Smooth muscle cell (in vitro differentiated cells): ENCODE results near the gene USP36. TPM values are rescaled to one million over a fixed set of nuclear protein-coding genes. Genes with fewer than 3 reads are reported as not detected.

Experiments used
- DNase-seq: peaks from one replicate; lab custom pipeline; 2025; ENCODE audit not compliant: unreplicated experiment; lab: John Stamatoyannopoulos, UW
- H2AFZ ChIP-seq: fragments of 200-600 bp; sonication (generic); 2 replicates; pipeline ENCODE4 v1.6.0; 2016; ENCODE audit warnings: antibody characterized with exemption, low read depth, mild to moderate bottlenecking
- H3F3A ChIP-seq: fragments of 200-600 bp; sonication (generic); 2 replicates; pipeline ENCODE4 v1.6.0; 2017; ENCODE audit warnings: antibody characterized with exemption, low read depth
- H3K27ac ChIP-seq: fragments of 200-600 bp; sonication (generic); 2 replicates; pipeline ENCODE4 v1.5.1; 2016; ENCODE audit warnings: low read depth, mild to moderate bottlenecking
- H3K27me3 ChIP-seq: fragments of 200-600 bp; sonication (generic); 2 replicates; pipeline ENCODE4 v1.6.1; 2016; ENCODE audit warnings: low read depth, mild to moderate bottlenecking
- H3K36me3 ChIP-seq: fragments of 200-600 bp; sonication (generic); 2 replicates; pipeline ENCODE4 v1.5.1; 2016; ENCODE audit warnings: low read depth
- H3K4me1 ChIP-seq: fragments of 200-600 bp; sonication (generic); 2 replicates; pipeline ENCODE4 v1.5.1; 2016; ENCODE audit warnings: low read depth
- H3K4me2 ChIP-seq: fragments of 200-600 bp; sonication (generic); 2 replicates; pipeline ENCODE4 v1.6.0; 2016; ENCODE audit warnings: mild to moderate bottlenecking
- H3K4me3 ChIP-seq: fragments of 200-600 bp; sonication (generic); 2 replicates; pipeline ENCODE4 v1.5.1; 2016; ENCODE audit warnings: mild to moderate bottlenecking
- H3K79me2 ChIP-seq: fragments of 200-600 bp; sonication (generic); 2 replicates; pipeline ENCODE4 v1.6.0; 2016; ENCODE audit warnings: low read depth, mild to moderate bottlenecking
- H3K9ac ChIP-seq: fragments of 200-600 bp; sonication (generic); 2 replicates; pipeline ENCODE4 v1.6.0; 2016; ENCODE audit warnings: low read depth
- H3K9me3 ChIP-seq: fragments of 200-600 bp; sonication (generic); replicated peaks from 2 replicates; pipeline ENCODE4 v1.5.1; 2016; ENCODE audit warnings: low read depth
- H4K20me1 ChIP-seq: fragments of 200-600 bp; sonication (generic); 2 replicates; pipeline ENCODE4 v1.6.0; 2016; ENCODE audit warnings: low read depth
- WGBS: methylation state at CpG from one replicate; pipeline ENCODE4 v1.1.7; 2016; ENCODE audit warnings: low lambda C conversion rate; 5-methylcytosine and 5-hydroxymethylcytosine counted together
- polyA plus RNA-seq: library from polyadenylated mRNA; unstranded; fragments of >200 nt; fragmentation: Nextera tagmentation; extraction: Ambion mirVana; gene quantifications from 2 replicates; pipeline ENCODE4 v1.2.1, GENCODE V29; 2016
- total RNA-seq: library from RNA; depleted of rRNA; stranded (reverse); fragments of >200 nt; gene quantifications from 2 replicates; pipeline ENCODE4 v1.2.3, GENCODE V29; 2014
- TF ChIP-seq, protein P1 (sequence below): fragments of 200-600 bp; sonication (generic); IDR thresholded peaks from 2 replicates; pipeline ENCODE4 v1.5.1; 2017; ENCODE audit warnings: borderline replicate concordance, mild to moderate bottlenecking, antibody characterized with exemption; ENCODE audit not compliant: insufficient read depth, poor library complexity, severe bottlenecking

The USP36 gene
- total and polyA plus RNA-seq, 2 experiments from 2014 or later: 17.6 to 29.0 TPM

DNA sequence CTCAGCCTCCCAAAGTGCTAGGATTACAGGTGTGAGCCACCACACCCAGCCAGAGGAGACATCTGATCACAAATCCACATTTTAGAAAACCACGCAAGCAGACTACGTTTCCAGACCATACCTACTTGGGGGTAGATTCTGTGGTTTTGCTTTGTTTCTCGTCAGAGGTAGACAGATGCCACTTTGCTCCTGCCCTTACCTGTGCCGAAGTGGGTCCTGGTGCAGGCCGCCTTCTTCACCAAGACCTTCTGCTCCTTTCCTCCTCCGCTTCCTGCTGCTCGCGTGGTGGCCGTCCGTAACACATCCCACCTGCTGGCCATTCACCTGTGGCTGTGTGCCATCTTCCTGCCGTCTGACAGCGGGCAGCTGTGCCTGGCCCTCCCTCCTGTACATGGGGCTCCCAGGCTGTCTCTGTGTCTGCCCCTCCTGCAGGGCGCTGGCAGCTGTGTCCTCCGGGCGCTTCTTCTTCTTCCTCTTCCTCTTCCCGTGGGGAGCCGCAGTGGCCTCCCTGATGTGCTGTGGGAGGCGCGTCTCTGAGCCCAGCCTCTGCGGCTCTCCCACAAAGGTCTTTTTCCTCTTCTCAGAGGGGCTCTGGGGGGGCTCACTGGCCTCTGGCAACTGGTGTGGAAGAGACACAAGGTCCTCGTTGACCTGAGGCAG is 37.3 kb downstream of the USP36 start:
- no peak for DNase-seq
- H3K9me3 ChIP-seq: no peaks in the 10 kb centered on the region
- over 99% methylated on average over 21 of the region's 21 CpGs for WGBS
- no peak overlapping the region for H3K4me2 ChIP-seq
- no peaks in the 10 kb centered on the region for H3F3A ChIP-seq
- H4K20me1 ChIP-seq: peaks cover 11% of the 10 kb centered on the region
- H3K36me3 ChIP-seq: no peaks in the 10 kb centered on the region
- H3K4me1 ChIP-seq: no peaks in the 10 kb centered on the region
- H3K79me2 ChIP-seq: no peaks in the 10 kb centered on the region
- H3K4me3 ChIP-seq: no peak overlapping the region
- no peak overlapping the region for H2AFZ ChIP-seq
- TF ChIP-seq, protein P1, sequence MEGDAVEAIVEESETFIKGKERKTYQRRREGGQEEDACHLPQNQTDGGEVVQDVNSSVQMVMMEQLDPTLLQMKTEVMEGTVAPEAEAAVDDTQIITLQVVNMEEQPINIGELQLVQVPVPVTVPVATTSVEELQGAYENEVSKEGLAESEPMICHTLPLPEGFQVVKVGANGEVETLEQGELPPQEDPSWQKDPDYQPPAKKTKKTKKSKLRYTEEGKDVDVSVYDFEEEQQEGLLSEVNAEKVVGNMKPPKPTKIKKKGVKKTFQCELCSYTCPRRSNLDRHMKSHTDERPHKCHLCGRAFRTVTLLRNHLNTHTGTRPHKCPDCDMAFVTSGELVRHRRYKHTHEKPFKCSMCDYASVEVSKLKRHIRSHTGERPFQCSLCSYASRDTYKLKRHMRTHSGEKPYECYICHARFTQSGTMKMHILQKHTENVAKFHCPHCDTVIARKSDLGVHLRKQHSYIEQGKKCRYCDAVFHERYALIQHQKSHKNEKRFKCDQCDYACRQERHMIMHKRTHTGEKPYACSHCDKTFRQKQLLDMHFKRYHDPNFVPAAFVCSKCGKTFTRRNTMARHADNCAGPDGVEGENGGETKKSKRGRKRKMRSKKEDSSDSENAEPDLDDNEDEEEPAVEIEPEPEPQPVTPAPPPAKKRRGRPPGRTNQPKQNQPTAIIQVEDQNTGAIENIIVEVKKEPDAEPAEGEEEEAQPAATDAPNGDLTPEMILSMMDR: no peak
- no peaks in the 10 kb centered on the region for H3K27me3 ChIP-seq
- H3K9ac ChIP-seq: no peak overlapping the region
- H3K27ac ChIP-seq: no peak overlapping the region

DNA sequence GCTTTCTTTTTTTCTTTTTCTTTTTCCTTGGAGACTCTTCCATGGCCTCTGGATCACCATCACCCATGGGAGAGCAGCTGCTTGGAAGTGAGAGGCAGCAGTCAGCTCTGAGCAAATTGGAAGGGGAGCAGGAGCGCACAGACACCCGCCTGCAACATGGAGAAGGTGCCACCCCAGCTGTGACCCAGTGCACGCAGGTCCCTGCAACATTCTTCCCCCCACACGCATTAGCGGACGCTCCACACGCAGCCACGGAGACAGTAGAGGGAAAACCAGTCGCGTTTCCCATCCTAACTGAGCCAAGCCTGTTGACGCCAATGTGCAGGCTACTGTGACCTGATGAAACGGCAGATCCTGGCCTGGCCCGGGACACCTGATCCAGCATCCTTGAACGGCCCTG is 38.2 kb downstream of the USP36 start:
- 99% methylated on average over 14 of the region's 14 CpGs for WGBS
- Histone ChIP-seq H3K27me3 (no peaks in the 10 kb centered on the region), H3K4me3 (no peak overlapping the region), H3K9ac (no peak overlapping the region), H3K9me3 (no peaks in the 10 kb centered on the region), H3K4me1 (no peaks in the 10 kb centered on the region), H3K79me2 (no peaks in the 10 kb centered on the region), H3K4me2 (no peak overlapping the region), H2AFZ (no peak overlapping the region), H3F3A (no peaks in the 10 kb centered on the region), H3K27ac (no peak overlapping the region), H3K36me3 (no peaks in the 10 kb centered on the region), H4K20me1 (peaks cover 11% of the 10 kb centered on the region)
- TF ChIP-seq, protein P1: no peak
- DNase-seq: no peak

DNA sequence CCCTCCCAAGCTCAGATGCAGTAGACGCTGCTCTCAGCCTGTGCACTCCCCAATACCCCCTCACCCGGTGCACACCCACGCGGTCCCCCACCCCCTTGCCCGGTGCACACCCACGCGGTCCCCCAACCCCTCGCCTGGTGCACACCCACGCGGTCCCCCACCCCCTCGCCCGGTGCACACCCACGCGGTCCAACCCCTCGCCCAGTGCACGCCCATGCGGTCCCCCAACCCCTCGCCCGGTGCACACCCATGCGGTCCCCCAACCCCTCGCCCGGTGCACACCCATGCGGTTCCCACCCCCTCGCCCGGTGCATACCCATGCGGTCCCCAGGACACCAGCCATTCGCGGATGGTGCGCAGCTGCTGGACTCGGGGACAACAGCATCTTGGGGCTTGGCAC is 38.6 kb downstream of the USP36 start:
- Histone ChIP-seq H3K4me3 (no peak overlapping the region), H3K4me1 (no peaks in the 10 kb centered on the region), H3K4me2 (no peak overlapping the region), H3F3A (no peaks in the 10 kb centered on the region), H3K9ac (no peak overlapping the region), H3K27me3 (no peaks in the 10 kb centered on the region), H3K79me2 (no peaks in the 10 kb centered on the region), H3K9me3 (no peaks in the 10 kb centered on the region), H3K36me3 (no peaks in the 10 kb centered on the region), H3K27ac (no peak overlapping the region), H4K20me1 (peaks cover 11% of the 10 kb centered on the region), H2AFZ (no peak overlapping the region)
- TF ChIP-seq, protein P1: no peak
- DNase-seq: no peak
- over 99% methylated on average over 11 of the region's 30 CpGs for WGBS
